ENCODE data around the gene SORCS1.

SORCS1 gene

GRCh38 chr10:107011992-107012391 lies 152.5 kb downstream of the SORCS1 start:
- no peak overlapping the region for H3K4me3 ChIP-seq (ENCODE audit: low read depth, low read length)
- TF ChIP-seq CTCF (IDR thresholded peaks at IDR 0.05; ENCODE audit: low read depth, low read length) = no peak

- H3K4me3 ChIP-seq (ENCODE audit: low read depth, low read length) = no peak overlapping the region
- TF ChIP-seq CTCF (IDR thresholded peaks at IDR 0.05; ENCODE audit: low read depth, low read length) = no peak
Measured at GRCh38 chr10:107011105-107011504, 153.4 kb downstream of the SORCS1 start.

- H3K4me3 ChIP-seq (ENCODE audit: low read depth, low read length) = no peak overlapping the region
- TF ChIP-seq CTCF (IDR thresholded peaks at IDR 0.05; ENCODE audit: low read depth, low read length) = no peak
Measured at GRCh38 chr10:107010531-107010930, 154.0 kb downstream of the SORCS1 start.

GRCh38 chr10:107004362-107004761 lies 160.1 kb downstream of the SORCS1 start:
- TF ChIP-seq CTCF (IDR thresholded peaks at IDR 0.05; ENCODE audit: low read depth, low read length) = no peak
- H3K4me3 ChIP-seq (ENCODE audit: low read depth, low read length) = no peak overlapping the region

GRCh38 chr10:107002068-107002467 lies 162.4 kb downstream of the SORCS1 start:
- TF ChIP-seq CTCF (IDR thresholded peaks at IDR 0.05; ENCODE audit: low read depth, low read length) = no peak
- no peak overlapping the region for H3K4me3 ChIP-seq (ENCODE audit: low read depth, low read length)

GRCh38 chr10:106999118-106999707 lies 165.3 kb downstream of the SORCS1 start:
- TF ChIP-seq CTCF (IDR thresholded peaks at IDR 0.05; ENCODE audit: low read depth, low read length) = no peak
- H3K4me3 ChIP-seq (ENCODE audit: low read depth, low read length) = no peak overlapping the region

- no peak for TF ChIP-seq CTCF (IDR thresholded peaks at IDR 0.05; ENCODE audit: low read depth, low read length)
- no peak overlapping the region for H3K4me3 ChIP-seq (ENCODE audit: low read depth, low read length)
Measured at GRCh38 chr10:106997721-106998120, 166.8 kb downstream of the SORCS1 start.

Data from WI38 (cell line).